ENCODE data around the gene MYO1E.

Gene MYO1E

GRCh38 chr15:59334076-59334415 is 38.6 kb downstream of the MYO1E start:
- no peaks in the 10 kb centered on the region for H3K9me3 ChIP-seq (ENCODE audit: control extremely low read depth in 1 of 5, control insufficient read depth in 4 of 5, insufficient read depth in 2 of 5, low read depth in 1 of 5, low read length in 4 of 5)
- ChIA-PET CTCF (interaction anchor here (0.9 to 2.1 kb wide), 3 partner anchors 9 to 13 kb away, joined by 3 to 5 read pairs (median 3); no protein-coding TSS in a partner anchor), POLR2A (no interaction called here)
- no peaks in the 10 kb centered on the region for H3K27me3 ChIP-seq (replicated peaks in 2 of 5; ENCODE audit: control insufficient read depth in 4 of 5, insufficient read depth in 5 of 5, low read length in 4 of 5)
- H3K36me3 ChIP-seq (ENCODE audit: control insufficient read depth in 4 of 4, insufficient read depth in 4 of 4, low read length in 3 of 4), result no peaks in the 10 kb centered on the region
- H3K27ac ChIP-seq (ENCODE audit: insufficient read depth in 1 of 2, low read depth in 1 of 2, low read length in 2 of 2, poor library complexity in 1 of 2, severe bottlenecking in 2 of 2), result no peak overlapping the region
- no peak for DNase-seq
- 100% methylated on average over 2 of the region's 3 CpGs for WGBS (ENCODE audit: insufficient coverage)
- H3K4me3 ChIP-seq (ENCODE audit: control insufficient read depth in 1 of 7, extremely low read depth in 1 of 7, insufficient read depth in 4 of 7, low read depth in 2 of 7, low read length in 6 of 7), result no peak overlapping the region
- H3K4me1 ChIP-seq (ENCODE audit: control extremely low read depth in 1 of 4, control insufficient read depth in 4 of 4, insufficient read depth in 4 of 4, low read length in 3 of 4), result peaks cover 0 to 5% (median 0%) of the 10 kb centered on the region in 4 experiments

- ChIA-PET CTCF (interaction anchor here (0.5 to 1.3 kb wide), 3 partner anchors 10 to 210 kb away, joined by 3 read pairs; no protein-coding TSS in a partner anchor), POLR2A (no interaction called here)
Observed at GRCh38 chr15:59333401-59334075, 39.1 kb downstream of the MYO1E start.

GRCh38 chr15:59332009-59332408 is 40.7 kb downstream of the MYO1E start:
- WGBS (ENCODE audit: insufficient coverage), result 80% methylated on average over 1 of the region's 5 CpGs
- no peaks in the 10 kb centered on the region for H3K27me3 ChIP-seq (replicated peaks in 2 of 5; ENCODE audit: control insufficient read depth in 4 of 5, insufficient read depth in 5 of 5, low read length in 4 of 5)
- no peak for DNase-seq
- CTCF ChIA-PET, result interaction anchor here (0.8 kb wide), 1 partner anchor 47 kb away, joined by 3 read pairs; no protein-coding TSS in a partner anchor
- H3K27ac ChIP-seq (ENCODE audit: insufficient read depth in 1 of 2, low read depth in 1 of 2, low read length in 2 of 2, poor library complexity in 1 of 2, severe bottlenecking in 2 of 2), result no peak overlapping the region
- H3K36me3 ChIP-seq (ENCODE audit: control insufficient read depth in 4 of 4, insufficient read depth in 4 of 4, low read length in 3 of 4), result no peaks in the 10 kb centered on the region
- H3K4me1 ChIP-seq (ENCODE audit: control extremely low read depth in 1 of 4, control insufficient read depth in 4 of 4, insufficient read depth in 4 of 4, low read length in 3 of 4), result peaks cover 0 to 15% (median 9%) of the 10 kb centered on the region in 4 experiments
- no peak overlapping the region for H3K4me3 ChIP-seq (ENCODE audit: control insufficient read depth in 1 of 7, extremely low read depth in 1 of 7, insufficient read depth in 4 of 7, low read depth in 2 of 7, low read length in 6 of 7)
- POLR2A ChIA-PET, result no interaction called here
- no peaks in the 10 kb centered on the region for H3K9me3 ChIP-seq (ENCODE audit: control extremely low read depth in 1 of 5, control insufficient read depth in 4 of 5, insufficient read depth in 2 of 5, low read depth in 1 of 5, low read length in 4 of 5)

More at GRCh38 chr15:59333401-59334075, 39.1 kb downstream of the MYO1E start:
- Histone ChIP-seq H3K36me3 (ENCODE audit: control insufficient read depth in 4 of 4, insufficient read depth in 4 of 4, low read length in 3 of 4) (no peaks in the 10 kb centered on the region), H3K4me1 (ENCODE audit: control extremely low read depth in 1 of 4, control insufficient read depth in 4 of 4, insufficient read depth in 4 of 4, low read length in 3 of 4) (peaks cover 0 to 5% (median 0%) of the 10 kb centered on the region in 4 experiments), H3K27me3 (replicated peaks in 2 of 5; ENCODE audit: control insufficient read depth in 4 of 5, insufficient read depth in 5 of 5, low read length in 4 of 5) (no peaks in the 10 kb centered on the region), H3K9me3 (ENCODE audit: control extremely low read depth in 1 of 5, control insufficient read depth in 4 of 5, insufficient read depth in 2 of 5, low read depth in 1 of 5, low read length in 4 of 5) (no peaks in the 10 kb centered on the region), H3K4me3 (ENCODE audit: control insufficient read depth in 1 of 7, extremely low read depth in 1 of 7, insufficient read depth in 4 of 7, low read depth in 2 of 7, low read length in 6 of 7) (no peak overlapping the region), H3K27ac (ENCODE audit: insufficient read depth in 1 of 2, low read depth in 1 of 2, low read length in 2 of 2, poor library complexity in 1 of 2, severe bottlenecking in 2 of 2) (no peak overlapping the region)
- WGBS (ENCODE audit: insufficient coverage), result 100% methylated on average over 2 of the region's 6 CpGs
- no peak for DNase-seq

GRCh38 chr15:59330649-59331048 is 42.0 kb downstream of the MYO1E start:
- no peak for DNase-seq
- H3K27me3 ChIP-seq (replicated peaks in 2 of 5; ENCODE audit: control insufficient read depth in 4 of 5, insufficient read depth in 5 of 5, low read length in 4 of 5), result no peaks in the 10 kb centered on the region
- WGBS (ENCODE audit: insufficient coverage), result 97% methylated on average over 7 of the region's 8 CpGs
- POLR2A ChIA-PET, result no interaction called here
- H3K27ac ChIP-seq (ENCODE audit: insufficient read depth in 1 of 2, low read depth in 1 of 2, low read length in 2 of 2, poor library complexity in 1 of 2, severe bottlenecking in 2 of 2), result no peak overlapping the region
- CTCF ChIA-PET, result no interaction called here
- no peaks in the 10 kb centered on the region for H3K36me3 ChIP-seq (ENCODE audit: control insufficient read depth in 4 of 4, insufficient read depth in 4 of 4, low read length in 3 of 4)
- H3K4me1 ChIP-seq (ENCODE audit: control extremely low read depth in 1 of 4, control insufficient read depth in 4 of 4, insufficient read depth in 4 of 4, low read length in 3 of 4), result peaks cover 0 to 15% (median 9%) of the 10 kb centered on the region in 4 experiments
- H3K4me3 ChIP-seq (ENCODE audit: control insufficient read depth in 1 of 7, extremely low read depth in 1 of 7, insufficient read depth in 4 of 7, low read depth in 2 of 7, low read length in 6 of 7), result no peak overlapping the region
- no peaks in the 10 kb centered on the region for H3K9me3 ChIP-seq (ENCODE audit: control extremely low read depth in 1 of 5, control insufficient read depth in 4 of 5, insufficient read depth in 2 of 5, low read depth in 1 of 5, low read length in 4 of 5)

GRCh38 chr15:59329570-59330350 is 42.9 kb downstream of the MYO1E start:
- no peaks in the 10 kb centered on the region for H3K9me3 ChIP-seq (ENCODE audit: control extremely low read depth in 1 of 5, control insufficient read depth in 4 of 5, insufficient read depth in 2 of 5, low read depth in 1 of 5, low read length in 4 of 5)
- no peaks in the 10 kb centered on the region for H3K27me3 ChIP-seq (replicated peaks in 2 of 5; ENCODE audit: control insufficient read depth in 4 of 5, insufficient read depth in 5 of 5, low read length in 4 of 5)
- H3K36me3 ChIP-seq (ENCODE audit: control insufficient read depth in 4 of 4, insufficient read depth in 4 of 4, low read length in 3 of 4), result no peaks in the 10 kb centered on the region
- WGBS (ENCODE audit: insufficient coverage), result 75% methylated on average over 2 of the region's 6 CpGs
- ChIA-PET CTCF (interaction anchor here (1.4 kb wide), 1 partner anchor 8 kb away, joined by 4 read pairs; no protein-coding TSS in a partner anchor), POLR2A (interaction anchor here (0.7 kb wide), 1 partner anchor 10 kb away, joined by 4 read pairs; no protein-coding TSS in a partner anchor)
- H3K4me1 ChIP-seq (ENCODE audit: control extremely low read depth in 1 of 4, control insufficient read depth in 4 of 4, insufficient read depth in 4 of 4, low read length in 3 of 4), result peaks cover 0 to 15% (median 9%) of the 10 kb centered on the region in 4 experiments
- no peak for DNase-seq
- H3K4me3 ChIP-seq (ENCODE audit: control insufficient read depth in 1 of 7, extremely low read depth in 1 of 7, insufficient read depth in 4 of 7, low read depth in 2 of 7, low read length in 6 of 7), result no peak overlapping the region
- no peak overlapping the region for H3K27ac ChIP-seq (ENCODE audit: insufficient read depth in 1 of 2, low read depth in 1 of 2, low read length in 2 of 2, poor library complexity in 1 of 2, severe bottlenecking in 2 of 2)

GRCh38 chr15:59329091-59329490 is 43.6 kb downstream of the MYO1E start:
- 100% methylated on average over 4 of the region's 4 CpGs for WGBS (ENCODE audit: insufficient coverage)
- no peak for DNase-seq

More at GRCh38 chr15:59329091-59329490, 43.6 kb downstream of the MYO1E start:
- ChIA-PET POLR2A (interaction anchor here (0.7 kb wide), 1 partner anchor 10 kb away, joined by 4 read pairs; no protein-coding TSS in a partner anchor), CTCF (interaction anchor here (1.4 to 1.5 kb wide), 2 partner anchors 9 to 20 kb away, joined by 4 read pairs; no protein-coding TSS in a partner anchor)
- H3K27ac ChIP-seq (ENCODE audit: insufficient read depth in 1 of 2, low read depth in 1 of 2, low read length in 2 of 2, poor library complexity in 1 of 2, severe bottlenecking in 2 of 2), result no peak overlapping the region
- no peaks in the 10 kb centered on the region for H3K36me3 ChIP-seq (ENCODE audit: control insufficient read depth in 4 of 4, insufficient read depth in 4 of 4, low read length in 3 of 4)
- H3K4me1 ChIP-seq (ENCODE audit: control extremely low read depth in 1 of 4, control insufficient read depth in 4 of 4, insufficient read depth in 4 of 4, low read length in 3 of 4), result peaks cover 0 to 15% (median 9%) of the 10 kb centered on the region in 4 experiments
- no peaks in the 10 kb centered on the region for H3K27me3 ChIP-seq (replicated peaks in 2 of 5; ENCODE audit: control insufficient read depth in 4 of 5, insufficient read depth in 5 of 5, low read length in 4 of 5)
- H3K9me3 ChIP-seq (ENCODE audit: control extremely low read depth in 1 of 5, control insufficient read depth in 4 of 5, insufficient read depth in 2 of 5, low read depth in 1 of 5, low read length in 4 of 5), result no peaks in the 10 kb centered on the region
- no peak overlapping the region for H3K4me3 ChIP-seq (ENCODE audit: control insufficient read depth in 1 of 7, extremely low read depth in 1 of 7, insufficient read depth in 4 of 7, low read depth in 2 of 7, low read length in 6 of 7)
